GM18951 (cell line): ENCODE results near the gene SP4.

Source experiments
- POLR2A ChIP-seq: IDR thresholded peaks from 4 replicates; pipeline ENCODE4 v1.6.1; 2011; ENCODE audit warnings: mild to moderate bottlenecking; ENCODE audit not compliant: insufficient read length, insufficient read depth; ENCODE audit errors: extremely low read depth
- in situ Hi-C: fragments of 300-500 bp; cut with MboI; formaldehyde crosslinking; loops from one replicate; pipeline ENCODE4 v1.12.0; 2022; ENCODE audit warnings: low sequenced_read_pairs, mixed read lengths, inconsistent platforms; ENCODE audit not compliant: unreplicated experiment

The SP4 gene

GRCh38 chr7:21425290-21425689 lies 2.6 kb upstream of the SP4 start:
- in situ Hi-C loops, result no loop called here
- no peak for TF ChIP-seq POLR2A

GRCh38 chr7:21426286-21427181 lies 1.3 kb upstream of the SP4 start:
- no peak for TF ChIP-seq POLR2A
- in situ Hi-C loops, result no loop called here

GRCh38 chr7:21427182-21427870 lies 557 bp upstream of the SP4 start:
- in situ Hi-C loops, result no loop called here
- TF ChIP-seq POLR2A, result peak; percentile 65

GRCh38 chr7:21428659-21428941 lies 717 bp downstream of the SP4 start:
- TF ChIP-seq POLR2A, result no peak
- in situ Hi-C loops, result no loop called here

GRCh38 chr7:21429021-21429420 lies 1.1 kb downstream of the SP4 start:
- in situ Hi-C loops, result no loop called here

GRCh38 chr7:21429786-21430574 lies 2.1 kb downstream of the SP4 start:
- in situ Hi-C loops, result no loop called here
- no peak for TF ChIP-seq POLR2A

More at GRCh38 chr7:21429021-21429420, 1.1 kb downstream of the SP4 start:
- no peak for TF ChIP-seq POLR2A

- no peak for TF ChIP-seq POLR2A
- in situ Hi-C loops, result no loop called here
Measured at GRCh38 chr7:21430575-21430954, 2.7 kb downstream of the SP4 start.

- in situ Hi-C loops, result no loop called here
- no peak for TF ChIP-seq POLR2A
Measured at GRCh38 chr7:21443149-21443841, 15.4 kb downstream of the SP4 start.

- no peak for TF ChIP-seq POLR2A
- in situ Hi-C loops, result no loop called here
Measured at GRCh38 chr7:21448974-21449373, 21.1 kb downstream of the SP4 start.

- no peak for TF ChIP-seq POLR2A
- in situ Hi-C loops, result no loop called here
Measured at GRCh38 chr7:21450076-21450475, 22.2 kb downstream of the SP4 start.

- no peak for TF ChIP-seq POLR2A
- in situ Hi-C loops, result no loop called here
Measured at GRCh38 chr7:21450941-21451340, 23.1 kb downstream of the SP4 start.

- in situ Hi-C loops, result no loop called here
- TF ChIP-seq POLR2A, result no peak
Measured at GRCh38 chr7:21454182-21454581, 26.3 kb downstream of the SP4 start.

- TF ChIP-seq POLR2A, result no peak
- in situ Hi-C loops, result no loop called here
Measured at GRCh38 chr7:21454906-21455305, 27.0 kb downstream of the SP4 start.
